ENCODE data around the gene MBP. TPM values are rescaled to one million over a fixed set of nuclear protein-coding genes. Genes with fewer than 3 reads are reported as not detected.
A peak's percentile ranks its signal among the peaks of the same experiment; 100 is the strongest.

Gene MBP
- total RNA-seq, 2 experiments from 2014 or later: 94.7 to 101 TPM

DNA sequence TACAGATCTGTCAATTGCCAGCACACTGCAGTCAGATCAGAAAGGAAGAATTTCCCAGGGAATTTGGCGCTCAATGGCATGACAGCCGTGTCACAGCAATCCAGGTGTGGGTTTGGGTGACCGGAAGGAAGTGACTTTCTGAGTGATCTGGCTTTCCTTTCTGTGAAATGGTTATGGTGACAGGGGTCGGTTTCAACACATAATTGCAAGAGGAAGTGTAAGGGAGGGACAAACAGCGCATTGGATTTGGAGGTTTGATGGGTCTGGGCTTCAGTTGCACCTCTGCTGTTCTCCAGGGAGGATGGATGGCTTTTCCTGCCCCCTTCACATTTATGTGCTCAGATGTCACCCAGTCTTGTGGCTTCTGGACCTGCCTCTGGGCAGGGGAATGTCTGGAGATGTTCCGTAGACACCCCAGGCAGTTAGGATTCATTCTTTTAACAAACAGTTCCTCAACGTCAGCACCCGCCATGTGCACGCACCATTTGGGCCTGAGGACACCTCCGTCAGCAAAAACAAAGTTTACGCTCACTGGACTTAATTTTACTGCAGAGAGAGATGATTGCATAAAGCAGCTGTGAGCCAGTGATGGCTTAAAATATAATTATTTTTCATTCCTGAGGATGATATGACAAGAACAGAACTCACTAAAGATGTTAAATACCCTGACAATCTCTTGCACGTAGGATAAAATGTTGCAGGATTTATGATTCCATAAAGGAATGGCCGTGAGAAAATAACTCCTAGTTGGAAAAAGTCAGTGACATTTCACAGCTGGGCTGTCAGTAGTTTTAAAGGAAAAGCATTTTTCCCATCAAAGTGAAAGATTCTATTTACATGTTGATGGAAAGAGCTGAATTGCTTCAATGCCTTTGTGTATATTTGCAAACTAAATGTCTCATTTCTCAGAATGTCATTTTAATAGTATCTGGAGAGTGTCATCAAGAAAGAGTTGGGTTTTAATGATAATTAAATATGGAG, 36.9 kb downstream of the MBP start:
- H3K4me3 Mint-ChIP-seq: no peak overlapping the region
- H3K27ac Mint-ChIP-seq: peak overlapping the region; percentile 72
- no peak for ATAC-seq
- H3K9me3 Mint-ChIP-seq (ENCODE audit: low read depth): no peaks in the 10 kb centered on the region
- H3K27me3 Mint-ChIP-seq: no peaks in the 10 kb centered on the region
- peaks cover 79% of the 10 kb centered on the region for H3K4me1 Mint-ChIP-seq
- no peak for DNase-seq
- CTCF ChIA-PET: interaction anchor here (0.7 to 2.1 kb wide), 8 partner anchors 11 to 115 kb away, joined by 3 to 10 read pairs (median 4); no protein-coding TSS in a partner anchor
- peaks cover 57% of the 10 kb centered on the region for H3K36me3 Mint-ChIP-seq

DNA sequence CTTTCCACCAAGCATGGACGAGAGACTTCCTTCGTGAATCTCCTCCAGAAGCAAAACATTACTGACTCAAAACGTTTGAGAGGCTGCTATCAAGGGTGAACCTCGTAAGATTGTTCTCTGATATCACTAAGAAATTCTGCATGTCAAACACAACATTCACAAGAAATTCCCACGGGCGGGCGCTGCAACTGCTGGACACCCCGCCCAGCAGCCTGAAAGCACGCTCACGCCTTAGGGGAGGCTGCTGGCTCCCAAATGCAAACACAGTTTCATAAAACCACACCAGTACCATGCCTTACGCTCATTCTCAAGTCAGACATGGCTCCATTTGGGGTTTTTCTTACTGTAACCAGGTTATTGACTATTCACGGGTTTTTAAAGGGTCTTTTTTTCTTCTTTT, 39.0 kb downstream of the MBP start:
- CTCF ChIA-PET: interaction anchor here (1.7 kb wide), 1 partner anchor 93 kb away, joined by 5 read pairs; no protein-coding TSS in a partner anchor
- no peak for DNase-seq
- Mint-ChIP-seq H3K36me3 (peaks cover 52% of the 10 kb centered on the region), H3K27ac (no peak overlapping the region), H3K4me1 (peaks cover 68% of the 10 kb centered on the region), H3K9me3 (ENCODE audit: low read depth) (no peaks in the 10 kb centered on the region), H3K27me3 (no peaks in the 10 kb centered on the region), H3K4me3 (no peak overlapping the region)
- no peak for ATAC-seq

DNA sequence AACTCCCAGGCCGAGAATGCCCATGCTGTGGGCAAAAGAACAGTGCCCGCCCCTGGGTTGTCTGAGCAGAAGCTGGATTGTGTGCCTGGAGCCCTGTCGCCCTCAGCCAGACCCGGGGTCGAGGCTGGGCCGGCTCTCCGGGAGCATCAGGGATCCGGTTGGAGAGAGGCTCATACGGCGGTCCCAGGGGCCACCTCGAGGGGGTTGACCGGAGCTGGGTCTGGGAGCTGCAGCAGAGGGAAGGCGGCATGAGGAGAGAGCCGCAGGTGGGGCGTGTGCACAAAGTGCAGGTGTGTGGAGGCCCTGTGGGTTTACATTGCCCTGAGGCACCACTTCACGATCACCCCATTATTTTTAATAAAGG, 39.5 kb downstream of the MBP start:
- Mint-ChIP-seq H3K27me3 (no peaks in the 10 kb centered on the region), H3K36me3 (peaks cover 54% of the 10 kb centered on the region), H3K4me1 (peaks cover 63% of the 10 kb centered on the region), H3K9me3 (ENCODE audit: low read depth) (no peaks in the 10 kb centered on the region), H3K27ac (no peak overlapping the region), H3K4me3 (no peak overlapping the region)
- CTCF ChIA-PET: interaction anchor here (1.4 kb wide), 1 partner anchor 28 kb away, joined by 3 read pairs; no protein-coding TSS in a partner anchor
- no peak for DNase-seq
- ATAC-seq: no peak

DNA sequence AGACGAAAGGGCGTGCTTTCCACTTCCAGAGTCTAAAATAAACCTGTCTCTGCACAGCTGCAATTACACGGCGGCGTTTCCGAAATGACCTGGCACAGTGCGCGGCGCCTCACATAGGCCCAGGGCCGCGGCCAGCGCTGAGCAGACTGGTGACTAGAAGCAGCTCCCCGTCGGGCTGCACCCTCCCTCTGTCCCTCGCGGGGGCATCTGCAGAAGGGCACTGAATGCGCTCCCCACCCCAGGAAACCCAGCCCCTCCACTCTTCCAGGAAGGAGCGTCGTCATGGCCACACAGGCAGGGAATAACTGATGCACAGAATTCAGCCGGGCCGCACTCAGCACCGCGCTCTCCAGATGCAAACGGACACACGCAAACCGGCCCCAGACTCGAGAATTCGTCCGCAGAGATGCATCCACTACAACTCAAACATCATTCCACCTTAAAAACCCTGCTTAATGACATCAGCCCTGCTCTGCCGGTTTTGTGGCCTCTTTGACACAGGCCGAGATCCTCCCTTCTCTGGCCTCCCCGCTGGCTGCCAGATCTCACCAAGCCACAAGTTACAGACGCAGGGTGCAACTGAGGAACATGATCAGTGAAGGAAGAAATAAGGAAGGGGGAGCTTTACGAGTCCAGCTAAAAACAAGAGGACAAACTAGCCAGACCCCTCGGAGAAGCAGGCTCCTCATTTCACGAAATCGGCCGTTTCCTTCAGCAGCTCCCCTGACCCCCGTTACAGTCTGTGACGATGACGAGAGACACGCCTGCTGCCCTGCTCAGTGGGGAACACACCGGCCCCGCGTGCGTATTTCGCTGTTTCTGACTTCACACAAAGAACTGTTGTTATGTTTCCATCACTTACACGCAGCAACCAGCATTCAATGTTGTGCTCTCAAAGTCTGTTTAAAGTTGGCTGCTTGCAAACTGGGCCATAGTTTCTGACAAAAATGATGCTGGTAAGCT, 40.2 kb downstream of the MBP start:
- CTCF ChIA-PET: interaction anchor here (1.4 to 2.1 kb wide), 2 partner anchors 25 to 27 kb away, joined by 3 to 6 read pairs; no protein-coding TSS in a partner anchor
- Mint-ChIP-seq H3K4me3 (no peak overlapping the region), H3K9me3 (ENCODE audit: low read depth) (no peaks in the 10 kb centered on the region), H3K27me3 (no peaks in the 10 kb centered on the region), H3K36me3 (peaks cover 49% of the 10 kb centered on the region), H3K4me1 (peaks cover 57% of the 10 kb centered on the region), H3K27ac (peak overlapping the region; percentile 20)
- no peak for ATAC-seq
- DNase-seq: no peak

DNA sequence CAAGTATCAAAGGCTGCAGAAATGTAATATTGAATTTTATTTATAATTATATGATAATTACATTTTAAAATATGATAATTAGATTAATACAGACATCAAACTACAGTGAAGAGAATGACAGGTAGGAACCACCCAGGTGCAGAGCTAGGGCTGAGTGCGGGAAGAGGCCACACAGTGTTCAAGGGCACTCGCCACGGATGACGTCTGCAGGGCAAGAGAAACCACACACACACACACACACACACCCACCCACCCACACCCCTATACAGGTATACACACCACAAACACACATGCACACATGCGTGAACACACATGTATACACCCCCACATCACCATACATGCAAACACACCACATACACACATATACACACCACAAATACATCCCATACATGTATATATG, 41.2 kb downstream of the MBP start:
- H3K9me3 Mint-ChIP-seq (ENCODE audit: low read depth): no peaks in the 10 kb centered on the region
- H3K4me1 Mint-ChIP-seq: peaks cover 51% of the 10 kb centered on the region
- no peak overlapping the region for H3K4me3 Mint-ChIP-seq
- DNase-seq: no peak
- H3K36me3 Mint-ChIP-seq: peaks cover 48% of the 10 kb centered on the region
- no peaks in the 10 kb centered on the region for H3K27me3 Mint-ChIP-seq
- no peak for ATAC-seq
- H3K27ac Mint-ChIP-seq: no peak overlapping the region
- CTCF ChIA-PET: interaction anchor here (0.6 to 2.1 kb wide), 4 partner anchors 11 to 392 kb away, joined by 3 to 6 read pairs (median 4); no protein-coding TSS in a partner anchor

DNA sequence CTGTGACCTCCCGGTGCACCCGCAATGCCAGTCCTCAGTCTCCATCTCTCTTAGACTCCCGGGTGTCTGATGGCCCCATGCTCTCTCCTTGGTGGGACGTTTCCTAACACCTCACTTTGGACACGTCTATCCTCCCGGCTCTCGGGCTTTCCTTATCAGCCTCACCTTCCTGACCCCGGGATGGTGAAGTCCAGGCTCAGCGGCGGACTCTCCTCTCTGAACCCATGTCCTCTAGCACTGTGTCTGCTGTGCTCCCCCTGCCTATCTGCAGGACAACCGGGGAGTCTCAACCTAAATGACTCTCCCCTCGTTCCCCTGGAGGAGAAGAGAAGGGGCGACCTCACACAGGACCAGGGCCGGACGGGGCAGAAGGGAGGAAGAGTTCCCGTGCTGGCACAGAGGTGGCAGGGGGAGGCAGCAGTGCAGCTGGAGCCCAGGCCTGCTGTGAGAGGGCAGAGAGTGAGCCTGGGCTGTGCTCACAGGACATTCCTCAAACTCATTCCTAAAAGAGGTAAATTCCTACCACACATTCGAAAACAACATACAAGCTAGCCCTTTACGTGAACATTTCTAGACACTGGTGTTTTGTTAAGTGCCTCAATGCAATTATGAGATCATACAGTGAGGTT, 41.9 kb downstream of the MBP start:
- CTCF ChIA-PET: interaction anchor here (1.0 to 2.1 kb wide), 3 partner anchors 11 to 24 kb away, joined by 3 to 6 read pairs (median 4); no protein-coding TSS in a partner anchor
- no peak for ATAC-seq
- H3K36me3 Mint-ChIP-seq: peaks cover 49% of the 10 kb centered on the region
- H3K4me3 Mint-ChIP-seq: no peak overlapping the region
- no peak for DNase-seq
- peak overlapping the region; percentile 20 for H3K27ac Mint-ChIP-seq
- H3K9me3 Mint-ChIP-seq (ENCODE audit: low read depth): no peaks in the 10 kb centered on the region
- H3K27me3 Mint-ChIP-seq: no peaks in the 10 kb centered on the region
- peaks cover 50% of the 10 kb centered on the region for H3K4me1 Mint-ChIP-seq

DNA sequence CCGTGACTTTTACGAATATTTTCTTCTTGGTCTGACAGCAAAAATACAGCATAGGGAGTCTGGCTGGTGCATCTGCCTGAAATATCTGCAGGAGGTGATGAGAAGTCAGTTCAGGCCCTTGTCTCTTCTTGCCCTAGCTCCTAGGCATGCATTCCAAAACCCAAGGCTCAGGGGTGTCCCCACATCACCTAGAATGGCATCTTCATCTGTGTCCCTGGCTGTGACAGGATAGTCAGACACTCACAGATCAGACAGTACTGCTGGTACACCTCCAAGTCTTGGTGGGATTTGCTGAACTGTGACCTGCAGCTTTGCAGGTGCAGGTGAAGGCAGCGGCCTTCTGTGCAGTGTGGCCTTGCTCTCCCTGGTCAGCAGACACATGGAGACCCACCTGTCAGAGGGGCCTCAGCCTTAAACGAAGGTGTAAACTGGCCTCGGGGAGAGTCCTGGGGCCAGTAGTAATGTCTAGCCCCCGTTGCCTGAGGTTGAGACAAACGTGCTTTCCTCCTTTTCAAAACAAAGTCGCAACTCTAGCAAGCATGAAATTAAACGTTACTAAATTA, 42.8 kb downstream of the MBP start:
- H3K4me3 Mint-ChIP-seq: no peak overlapping the region
- H3K9me3 Mint-ChIP-seq (ENCODE audit: low read depth): no peaks in the 10 kb centered on the region
- CTCF ChIA-PET: interaction anchor here (1.6 kb wide), 1 partner anchor 12 kb away, joined by 4 read pairs; no protein-coding TSS in a partner anchor
- H3K36me3 Mint-ChIP-seq: peaks cover 44% of the 10 kb centered on the region
- no peak overlapping the region for H3K27ac Mint-ChIP-seq
- DNase-seq (no peak), ATAC-seq (no peak)
- H3K4me1 Mint-ChIP-seq: peaks cover 48% of the 10 kb centered on the region
- H3K27me3 Mint-ChIP-seq: no peaks in the 10 kb centered on the region

DNA sequence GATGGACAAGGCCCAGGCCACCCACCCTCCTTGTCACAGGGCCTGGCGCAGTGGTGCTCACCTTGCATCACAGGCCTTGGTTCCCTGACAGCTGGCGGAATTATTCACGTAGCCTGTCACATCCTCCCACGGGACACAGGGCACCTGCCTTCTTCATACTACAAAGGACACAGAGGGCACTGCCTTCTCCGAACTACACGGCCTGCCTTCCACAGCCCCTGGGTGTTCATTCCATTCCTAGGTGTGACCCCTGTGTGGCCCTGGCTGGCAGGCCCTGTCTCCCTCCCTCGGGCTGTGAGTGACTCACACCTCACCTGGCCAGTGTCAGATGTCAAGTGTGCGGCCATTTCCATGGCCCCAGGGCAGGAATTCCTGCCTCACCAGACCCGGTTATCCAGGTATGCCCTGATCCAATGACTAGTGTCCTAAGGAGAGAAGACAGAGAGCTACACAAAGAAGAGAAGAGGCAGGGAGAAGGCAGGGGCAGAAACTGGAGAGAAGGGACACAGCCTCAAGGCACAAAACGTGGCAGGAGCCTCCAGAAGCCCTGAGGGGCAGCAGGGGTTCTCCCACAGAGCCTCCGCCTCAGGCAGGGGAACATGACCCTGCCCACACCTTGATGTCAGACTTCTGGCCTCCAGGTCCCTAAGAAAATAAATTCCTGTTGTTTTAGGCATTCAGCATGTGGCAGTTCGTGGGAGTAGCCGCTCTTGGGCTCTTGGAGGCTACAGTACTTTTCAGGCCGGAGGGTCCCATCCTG, 43.4 kb downstream of the MBP start:
- Mint-ChIP-seq H3K27ac (no peak overlapping the region), H3K36me3 (peaks cover 46% of the 10 kb centered on the region), H3K9me3 (ENCODE audit: low read depth) (no peaks in the 10 kb centered on the region), H3K4me1 (peaks cover 50% of the 10 kb centered on the region), H3K27me3 (no peaks in the 10 kb centered on the region), H3K4me3 (no peak overlapping the region)
- CTCF ChIA-PET: no interaction called here
- DNase-seq (no peak), ATAC-seq (no peak)

DNA sequence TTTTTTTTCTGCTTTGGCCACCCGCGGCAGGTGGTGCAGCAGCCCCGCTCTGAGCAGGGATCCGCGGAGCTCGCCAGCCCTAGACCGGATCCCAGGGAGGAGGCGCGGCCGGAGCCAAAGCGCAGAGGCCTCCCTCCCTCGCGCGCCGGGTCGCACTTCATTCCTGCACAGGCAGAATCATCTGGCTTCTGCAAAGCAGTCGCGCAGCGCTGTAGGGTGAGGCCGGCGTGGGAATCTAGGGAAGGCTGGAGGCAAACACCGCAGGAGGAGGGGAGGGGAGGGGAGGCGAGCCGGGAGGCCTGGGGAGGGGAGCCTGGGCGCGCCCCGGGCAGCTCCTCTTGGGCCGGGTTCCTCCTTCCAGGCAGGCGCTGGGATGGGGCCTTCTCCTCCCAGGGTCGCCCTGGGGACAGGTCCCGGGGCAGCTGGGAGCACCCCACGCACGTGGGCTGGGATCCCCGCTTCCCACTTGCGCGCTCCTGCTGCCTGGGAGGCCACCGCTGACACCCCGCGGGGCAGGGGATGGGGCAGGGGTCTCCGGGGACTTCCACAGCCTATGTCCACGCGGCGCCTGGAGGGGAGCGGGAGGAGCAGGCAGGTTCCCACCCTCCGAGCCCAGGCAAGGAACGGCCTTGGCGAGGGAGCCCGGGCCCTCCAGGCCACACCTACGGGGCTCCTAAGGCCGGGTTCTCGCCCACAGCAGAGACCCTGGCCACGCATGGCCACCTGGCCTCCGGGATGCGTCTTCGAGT, 45.0 kb downstream of the MBP start:
- H3K9me3 Mint-ChIP-seq (ENCODE audit: low read depth): no peaks in the 10 kb centered on the region
- DNase-seq (no peak), ATAC-seq (no peak)
- H3K27me3 Mint-ChIP-seq: no peaks in the 10 kb centered on the region
- no peak overlapping the region for H3K27ac Mint-ChIP-seq
- no peak overlapping the region for H3K4me3 Mint-ChIP-seq
- CTCF ChIA-PET: no interaction called here
- H3K36me3 Mint-ChIP-seq: peaks cover 57% of the 10 kb centered on the region
- H3K4me1 Mint-ChIP-seq: peaks cover 56% of the 10 kb centered on the region

DNA sequence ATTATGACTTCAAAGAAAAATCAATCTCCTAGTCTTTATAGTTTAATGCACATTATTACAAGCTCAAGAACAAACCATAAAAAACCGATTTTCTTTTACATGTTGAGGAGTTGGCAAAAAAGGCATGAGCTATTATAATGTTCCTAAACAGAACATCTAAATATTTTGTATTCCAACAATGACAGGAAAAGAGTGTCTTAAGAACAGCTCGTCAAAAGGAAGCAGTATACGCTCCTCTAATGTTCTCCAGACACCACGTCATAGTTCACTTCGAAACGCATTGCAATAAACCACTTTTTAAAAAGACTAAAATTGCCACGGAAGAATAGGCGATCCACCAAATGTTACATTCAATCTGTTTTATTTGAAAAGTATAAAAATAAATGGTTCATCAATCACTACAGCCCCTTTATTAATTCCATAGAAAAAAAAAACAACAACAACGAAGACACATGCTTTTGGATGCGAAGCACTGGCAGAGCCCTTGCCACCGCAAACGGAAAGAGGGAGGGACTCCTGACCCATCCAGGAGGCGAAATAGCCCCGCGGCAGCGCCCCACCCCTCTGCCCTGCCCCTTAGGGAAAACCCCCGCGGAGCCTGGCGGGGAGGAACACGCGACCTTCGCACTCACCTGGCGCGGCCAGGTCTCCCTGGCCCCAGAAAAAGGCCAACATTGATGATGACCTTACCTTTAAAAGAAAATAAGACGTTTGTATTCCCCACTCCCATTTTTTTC, 45.8 kb downstream of the MBP start:
- peak overlapping the region; percentile 51 for H3K27ac Mint-ChIP-seq
- no peak for ATAC-seq
- no peak for DNase-seq
- H3K9me3 Mint-ChIP-seq (ENCODE audit: low read depth): no peaks in the 10 kb centered on the region
- H3K4me1 Mint-ChIP-seq: peaks cover 57% of the 10 kb centered on the region
- H3K36me3 Mint-ChIP-seq: peaks cover 58% of the 10 kb centered on the region
- no peaks in the 10 kb centered on the region for H3K27me3 Mint-ChIP-seq
- CTCF ChIA-PET: interaction anchor here (1.0 kb wide), 1 partner anchor 86 kb away, joined by 5 read pairs; no protein-coding TSS in a partner anchor
- no peak overlapping the region for H3K4me3 Mint-ChIP-seq

DNA sequence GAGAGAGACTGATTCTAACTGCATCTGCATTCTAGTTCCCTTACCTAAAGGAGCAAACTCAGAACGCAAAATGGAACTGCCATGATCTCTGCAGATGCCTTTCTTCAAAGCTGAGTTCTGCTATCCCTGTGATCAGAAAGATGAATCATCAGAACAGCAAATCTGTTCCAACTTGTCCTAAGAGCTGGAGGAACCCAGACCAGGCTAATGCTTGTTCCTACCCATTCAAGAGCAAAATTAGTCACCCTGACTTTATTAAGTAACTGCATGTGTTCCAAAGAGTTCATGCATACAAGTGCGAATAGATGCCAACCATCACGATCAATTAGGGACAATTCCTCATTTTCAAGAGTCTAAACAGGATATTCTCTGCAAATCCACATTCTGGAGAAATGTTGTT, 46.5 kb downstream of the MBP start:
- H3K36me3 Mint-ChIP-seq: peaks cover 60% of the 10 kb centered on the region
- no peak overlapping the region for H3K4me3 Mint-ChIP-seq
- H3K9me3 Mint-ChIP-seq (ENCODE audit: low read depth): no peaks in the 10 kb centered on the region
- ATAC-seq (no peak), DNase-seq (no peak)
- CTCF ChIA-PET: interaction anchor here (0.8 to 1.0 kb wide), 2 partner anchors 21 to 86 kb away, joined by 3 to 5 read pairs; no protein-coding TSS in a partner anchor
- no peaks in the 10 kb centered on the region for H3K27me3 Mint-ChIP-seq
- H3K27ac Mint-ChIP-seq: peak overlapping the region; percentile 51
- peaks cover 59% of the 10 kb centered on the region for H3K4me1 Mint-ChIP-seq

All from activated CD8-positive, alpha-beta memory T cell treated with anti-CD3 and anti-CD28 coated beads, Interleukin-2, amount 10 ng/mL, durations not matched to agents 7 days and 5 days (primary cell).